Glomerular visceral epithelial cell (primary cell): ENCODE measurements around the gene MGAT4C.
"Not testable (repeated sequence)": the region's sequence is repeated elsewhere in the genome, so short reads cannot be mapped to it uniquely, and the experiment has no call there.

ENCODE experiments used
- DNase-seq: peaks from one replicate; pipeline ENCODE4 v3.0.0-alpha.2; 2016; ENCODE audit errors: extremely low spot score

MGAT4C gene

DNA sequence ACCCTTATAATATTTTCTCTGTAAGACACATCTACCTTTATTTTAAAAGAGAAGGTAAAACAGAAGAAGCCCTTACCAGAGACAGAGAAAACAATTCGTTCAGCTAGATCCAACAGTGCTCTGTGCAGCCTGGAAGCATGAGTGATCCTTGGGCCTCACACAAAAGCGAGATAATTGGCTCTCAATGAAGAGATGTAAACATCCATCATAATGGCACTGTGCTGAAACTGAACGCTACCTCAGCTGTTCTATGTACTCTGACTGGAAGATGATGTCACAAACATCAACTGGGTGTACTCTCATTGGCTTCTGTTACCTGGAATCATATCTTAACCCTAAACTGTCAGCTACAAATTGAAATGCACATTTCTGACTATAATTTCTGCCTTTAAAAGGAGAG, at the start of gene MGAT4C:
Gene MGAT4C, minus strand, starts transcription at position 229 of the 400 bp plus-strand sequence.
- DNase-seq = no peak

DNA sequence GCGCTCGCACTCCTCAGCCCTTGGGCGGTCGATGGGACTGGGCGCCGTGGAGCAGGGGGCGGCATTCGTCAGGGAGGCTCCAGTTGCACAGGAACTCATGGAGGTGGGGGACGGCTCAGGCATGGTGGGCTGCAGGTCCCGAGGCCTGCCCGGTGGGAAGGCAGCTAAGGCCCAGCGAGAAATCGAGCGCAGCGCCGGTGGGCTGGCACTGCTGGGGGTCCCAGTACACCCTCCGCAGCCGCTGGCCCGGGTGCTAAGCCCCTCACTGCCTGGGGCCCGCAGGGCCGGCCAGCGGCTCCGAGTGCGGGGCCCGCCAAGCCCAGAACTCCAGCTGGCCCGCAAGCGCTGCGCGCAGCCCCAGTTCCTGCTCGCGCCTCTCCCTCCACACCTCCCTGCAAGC, 40.2 kb upstream of the MGAT4C start:
- DNase-seq = not testable (repeated sequence)

DNA sequence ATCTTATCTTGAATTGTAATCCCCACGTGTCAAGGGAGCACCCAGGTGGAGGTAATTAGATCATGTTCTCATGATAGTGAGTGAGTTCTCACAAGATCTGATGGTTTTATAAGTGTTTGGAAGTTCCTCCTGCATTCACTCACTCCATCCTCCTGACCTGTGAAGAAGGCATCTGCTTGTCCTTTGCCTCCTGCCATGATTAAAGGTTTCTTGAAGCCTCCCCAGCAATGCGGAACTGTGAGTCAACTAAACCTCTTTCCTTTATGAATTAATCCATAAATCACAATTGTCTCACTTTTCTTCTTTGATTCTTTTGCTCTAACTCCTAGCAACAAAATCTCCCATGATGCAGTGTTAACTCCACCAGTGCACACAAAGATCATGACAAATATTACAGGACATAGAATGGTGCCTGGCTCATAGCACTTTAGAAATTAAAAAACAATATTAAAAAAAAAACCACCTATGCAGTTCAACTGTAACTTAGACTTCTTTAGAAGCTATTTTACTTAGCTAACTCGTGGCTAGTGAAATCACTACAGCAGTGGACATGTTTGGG, 37.6 kb upstream of the MGAT4C start:
- no peak for DNase-seq

DNA sequence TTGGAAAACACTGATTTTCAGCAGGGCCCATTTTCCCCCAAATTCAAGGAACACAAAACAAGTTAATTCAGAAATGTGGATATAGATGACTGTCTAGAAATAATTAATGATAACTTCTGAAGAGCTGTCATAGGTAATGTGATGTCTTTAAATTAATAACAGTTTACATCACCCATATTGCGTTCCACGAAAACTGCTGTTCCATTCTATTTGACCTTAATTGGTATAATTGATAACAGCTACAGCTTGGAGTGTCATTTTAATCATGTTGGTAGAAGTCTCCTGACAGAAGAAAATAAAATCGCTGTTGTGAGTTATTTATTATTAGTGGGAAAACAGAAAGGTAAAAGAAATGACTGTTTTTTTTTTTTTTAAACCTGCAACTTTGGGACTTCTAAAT, 36.3 kb upstream of the MGAT4C start:
- no peak for DNase-seq

DNA sequence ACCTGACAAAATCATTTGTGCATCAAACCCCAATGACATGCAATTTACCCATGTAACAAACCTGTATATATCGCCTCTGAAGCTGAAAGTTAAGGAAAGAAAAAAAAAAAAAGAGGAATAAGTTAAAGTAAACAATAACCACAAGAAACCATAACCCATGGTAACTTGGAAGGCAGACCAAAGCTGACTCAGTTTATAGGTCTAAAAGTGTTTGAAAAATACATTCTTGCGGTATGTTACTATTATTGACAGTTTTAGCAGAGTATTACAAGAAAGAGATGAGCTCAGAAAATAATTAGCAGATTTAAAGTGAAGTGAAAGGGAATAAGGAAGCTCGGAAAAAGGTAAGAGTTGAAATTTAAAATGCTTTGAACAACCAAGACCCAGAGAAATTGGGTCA, 34.4 kb upstream of the MGAT4C start:
- DNase-seq = no peak

DNA sequence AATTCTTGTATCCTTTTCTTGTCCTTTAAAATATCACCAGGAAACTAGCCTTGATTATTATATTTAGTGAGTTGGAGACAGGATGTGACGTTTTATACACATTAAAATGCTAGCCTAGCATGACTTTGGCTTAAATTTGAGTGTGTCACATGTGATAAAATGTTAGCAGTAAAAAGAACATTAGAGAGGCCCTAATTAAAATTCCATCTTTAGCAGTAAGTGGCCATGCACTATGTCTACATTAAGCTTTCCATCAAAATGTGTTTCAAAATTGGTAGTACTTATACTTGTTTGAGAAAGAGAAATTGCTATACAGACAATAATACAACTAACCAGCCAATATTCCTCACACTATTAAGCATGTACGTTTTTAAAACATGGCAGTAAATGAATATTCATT, 29.9 kb upstream of the MGAT4C start:
- no peak for DNase-seq

DNA sequence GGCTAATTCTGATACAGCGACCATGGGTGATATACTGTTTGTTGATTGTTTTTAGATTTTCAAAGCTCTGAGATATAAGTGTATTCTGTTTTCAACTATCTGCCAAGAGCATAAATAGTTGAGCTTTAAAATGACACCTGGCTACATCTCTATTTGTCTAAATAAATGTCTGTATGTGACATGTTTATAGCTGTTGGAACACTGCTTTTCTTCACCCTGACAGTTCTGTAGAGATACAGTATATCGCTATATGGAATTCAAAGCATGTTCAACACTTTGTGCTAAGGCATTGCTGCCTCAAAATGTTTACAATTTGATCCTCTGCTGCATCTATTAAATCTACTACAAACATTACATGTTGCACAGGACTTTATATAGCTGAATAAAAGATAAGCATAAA, 27.4 kb upstream of the MGAT4C start:
- no peak for DNase-seq

DNA sequence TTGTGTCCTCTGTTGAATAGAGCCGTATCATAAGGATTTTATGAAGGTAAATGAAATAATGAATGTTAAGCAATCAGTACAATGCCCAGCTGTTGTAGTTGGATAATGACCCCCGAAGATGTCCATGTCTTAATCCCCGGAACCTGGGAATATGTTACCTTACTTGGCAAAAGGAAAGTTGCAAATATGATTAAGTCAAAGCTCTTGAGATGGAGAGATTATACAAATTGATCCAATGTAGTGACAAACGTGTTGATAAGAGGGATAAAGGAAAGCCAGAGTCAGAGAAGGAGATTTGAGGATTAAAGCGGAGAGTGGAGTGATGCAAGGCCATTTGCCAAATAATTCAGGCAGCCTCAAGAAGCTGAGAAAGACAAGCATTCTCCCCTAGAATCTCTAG, 19.2 kb upstream of the MGAT4C start:
- DNase-seq = no peak

DNA sequence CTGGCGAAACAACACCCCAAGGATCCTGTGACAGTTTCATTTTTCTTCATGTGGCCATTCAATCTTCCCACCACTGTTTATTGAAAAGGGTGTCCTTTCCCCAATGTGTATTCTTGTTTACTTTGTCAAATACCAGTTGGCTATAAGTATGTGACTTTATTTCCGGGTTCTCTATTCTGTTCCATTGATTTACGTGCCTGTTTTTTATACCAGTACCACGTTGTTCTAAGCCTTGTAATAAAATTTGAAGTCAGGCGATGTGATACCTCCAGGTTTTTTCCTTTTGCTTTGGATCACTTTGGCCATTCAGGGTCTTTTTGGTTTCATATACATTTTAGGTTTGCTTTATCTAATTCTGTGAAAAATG, 9.1 kb upstream of the MGAT4C start:
- no peak for DNase-seq

DNA sequence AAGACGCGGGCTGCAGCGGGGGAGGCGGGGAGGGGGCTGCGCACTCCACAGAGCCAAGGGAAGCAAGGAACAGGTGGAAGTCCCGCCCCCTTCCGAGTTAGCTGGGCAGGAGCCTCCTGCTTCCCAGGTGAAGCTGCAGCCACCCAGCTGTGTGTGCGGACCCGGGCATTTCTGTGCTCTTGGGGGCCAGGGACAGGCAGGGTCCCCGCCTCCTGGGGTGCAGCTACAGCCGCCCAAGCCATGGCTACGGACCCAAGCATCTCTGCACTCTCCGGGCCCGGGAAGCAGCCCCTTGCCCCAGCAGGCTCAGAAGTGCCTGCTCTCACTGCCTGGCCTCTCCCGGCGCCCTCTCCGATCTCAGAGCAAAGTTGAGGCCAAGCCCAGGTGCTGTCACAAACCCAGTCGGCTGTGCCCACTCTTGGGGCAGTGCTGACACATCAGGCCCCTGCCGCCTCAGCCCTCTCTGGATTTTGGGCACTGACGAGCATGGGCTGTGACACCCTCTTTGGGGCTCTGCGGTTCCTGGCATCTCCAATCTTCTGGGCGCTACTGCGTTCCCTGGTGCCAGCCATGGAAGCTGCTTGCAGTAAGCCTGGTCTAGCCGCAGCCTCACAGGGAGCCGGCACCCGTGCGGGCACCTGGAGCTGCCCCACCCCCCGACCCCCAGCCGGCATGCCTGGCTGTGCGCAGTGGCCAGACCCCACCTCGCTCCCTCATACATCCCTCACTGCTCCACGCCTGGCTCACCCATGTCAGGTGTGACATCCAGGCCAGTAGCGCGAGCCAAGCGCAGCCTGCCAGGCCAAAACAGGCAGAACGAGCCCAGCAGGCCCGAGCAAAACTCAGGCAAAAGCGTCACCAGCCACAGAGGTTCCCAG, 8.5 kb upstream of the MGAT4C start:
- DNase-seq = no peak

DNA sequence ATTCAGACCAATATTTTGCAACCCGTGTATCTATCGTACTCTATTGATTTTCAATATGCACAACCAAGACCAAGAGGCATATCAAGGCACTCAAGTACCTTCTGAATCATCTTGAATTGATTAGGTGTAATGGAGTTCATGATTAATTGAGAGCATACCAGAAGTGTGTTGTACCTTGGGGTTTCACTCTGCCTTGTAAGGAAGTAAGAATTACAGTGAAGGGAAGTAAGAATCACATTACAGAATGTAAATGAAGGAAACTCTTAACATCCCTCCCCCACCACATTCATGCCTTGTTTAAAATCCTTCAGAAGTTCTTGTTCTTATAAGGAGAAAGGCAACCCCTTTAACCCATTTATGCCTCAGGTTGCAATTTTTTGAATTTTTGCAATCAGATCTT, 5.4 kb upstream of the MGAT4C start:
- no peak for DNase-seq

DNA sequence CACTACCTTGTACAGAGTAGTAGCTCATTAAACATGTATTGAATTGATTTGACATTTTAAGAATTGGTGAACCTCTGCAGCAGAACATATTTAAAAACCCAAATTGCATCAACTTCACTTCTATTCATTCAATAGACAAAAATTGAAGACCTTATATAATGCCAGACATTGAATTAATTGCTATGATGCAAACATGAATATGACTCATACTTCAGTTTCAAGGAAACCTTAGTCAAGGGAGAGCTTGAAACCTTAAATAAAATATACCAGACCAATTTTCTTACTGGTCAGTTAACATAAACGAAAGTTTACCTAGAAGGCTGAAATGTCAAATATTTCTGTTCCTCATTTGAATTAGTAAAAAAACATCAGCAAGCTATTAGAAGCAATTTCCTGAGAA, 5.0 kb upstream of the MGAT4C start:
- no peak for DNase-seq

DNA sequence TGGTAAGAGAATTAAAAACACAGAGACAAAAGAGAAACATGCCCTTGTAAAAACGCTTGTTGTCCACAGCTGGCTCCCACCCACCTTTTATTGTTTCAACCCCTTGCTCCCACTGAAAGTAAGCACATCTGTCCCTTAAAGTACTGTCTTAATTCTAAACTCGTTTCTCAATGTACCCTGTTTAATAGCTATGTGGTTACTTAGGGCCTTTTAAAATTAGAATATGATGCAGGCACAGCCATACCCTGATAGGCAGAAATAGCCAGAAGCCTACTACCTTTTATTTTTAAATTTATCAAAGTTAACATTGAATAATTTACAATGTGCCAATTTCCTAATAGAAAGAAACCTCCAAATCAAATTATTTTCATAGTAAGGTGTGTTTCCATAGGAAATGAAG, 4.0 kb upstream of the MGAT4C start:
- DNase-seq = no peak

DNA sequence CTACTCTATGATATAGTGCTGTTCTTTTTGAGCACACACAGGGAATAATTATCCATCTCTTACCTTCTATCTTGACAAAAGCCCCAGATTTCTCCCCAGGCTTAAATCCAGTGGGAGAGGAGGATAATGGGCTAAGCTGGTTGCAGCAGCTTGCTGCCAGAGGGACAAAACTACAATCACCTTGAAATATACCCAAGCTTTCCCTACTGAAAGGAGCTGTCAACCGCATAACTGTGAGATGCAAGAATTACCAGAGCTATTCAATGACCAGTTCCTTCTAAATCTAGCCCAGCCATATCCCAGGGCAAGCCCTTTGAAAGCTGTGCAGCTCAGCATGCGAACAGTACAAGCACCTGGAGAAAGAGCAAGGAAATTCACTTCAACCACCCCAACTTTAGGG, 943 bp upstream of the MGAT4C start:
- no peak for DNase-seq

DNA sequence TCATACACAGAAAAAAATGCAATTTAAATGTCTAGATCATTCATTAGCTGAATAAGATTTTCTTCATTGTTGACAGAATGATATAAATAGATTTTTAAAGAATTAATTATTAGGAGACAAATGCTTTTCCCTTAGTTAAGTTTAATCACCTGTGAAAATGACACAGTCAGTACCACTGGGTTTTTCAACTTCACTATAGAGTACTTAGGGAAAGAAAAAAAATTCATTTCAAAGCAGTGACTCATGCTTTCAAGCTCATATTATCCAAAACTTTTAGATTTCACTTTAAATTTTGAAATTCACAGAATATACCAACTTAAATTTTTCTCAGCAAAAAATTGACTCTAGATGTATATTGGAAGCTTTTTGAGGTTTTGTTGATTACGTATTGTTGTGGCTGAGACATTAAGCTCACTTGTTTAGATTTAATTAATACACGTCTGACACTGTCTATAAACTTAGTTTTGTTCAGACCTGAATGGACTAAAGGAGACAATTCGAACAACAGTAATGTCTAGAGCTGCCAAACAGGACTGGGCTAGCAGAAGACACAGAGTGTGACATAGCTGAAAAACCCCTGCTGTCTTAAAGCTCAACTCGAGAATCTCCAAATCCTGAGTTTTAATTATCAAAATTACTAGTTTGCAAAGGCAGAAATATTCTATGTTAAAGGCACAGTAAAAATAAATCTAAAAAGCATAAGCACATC, 1.6 kb downstream of the MGAT4C start:
- DNase-seq = no peak

DNA sequence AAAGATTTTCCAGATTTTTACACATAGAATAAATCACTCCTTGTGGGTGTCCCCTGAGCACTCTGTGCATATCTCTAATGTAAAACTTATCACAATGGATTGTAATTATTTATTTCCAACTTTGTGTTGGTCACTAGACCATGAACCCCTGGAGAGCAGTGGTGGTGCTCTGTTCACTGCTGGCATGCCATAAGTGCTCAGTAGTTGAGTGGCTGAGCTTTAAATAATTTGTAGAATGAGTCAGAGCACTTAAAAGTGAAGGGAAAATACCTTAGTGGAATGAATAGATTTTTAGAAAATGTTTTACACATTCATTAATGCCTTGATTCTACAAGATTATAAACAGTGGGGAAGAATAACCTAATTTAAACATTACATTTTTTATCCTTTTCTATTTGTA, 6.3 kb downstream of the MGAT4C start:
- DNase-seq = peak; percentile 65

DNA sequence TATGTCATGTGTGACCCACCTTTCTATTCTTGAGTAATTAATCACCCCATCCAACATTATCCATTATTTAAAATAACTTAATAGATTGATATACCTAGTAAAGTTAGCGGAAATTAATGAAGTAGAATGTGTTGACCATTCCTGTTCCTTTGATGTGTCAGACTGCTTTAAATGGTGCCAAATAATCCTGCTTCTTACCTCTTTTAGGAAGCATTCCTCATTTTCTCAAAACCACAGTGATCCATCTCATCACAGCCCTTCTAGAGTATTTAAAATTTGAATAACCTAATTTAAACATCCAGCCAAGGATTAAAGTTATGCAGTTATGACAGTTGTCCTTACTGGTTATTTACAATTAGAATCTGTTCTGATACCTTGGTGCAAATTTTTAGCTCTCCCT, 6.9 kb downstream of the MGAT4C start:
- DNase-seq = no peak

DNA sequence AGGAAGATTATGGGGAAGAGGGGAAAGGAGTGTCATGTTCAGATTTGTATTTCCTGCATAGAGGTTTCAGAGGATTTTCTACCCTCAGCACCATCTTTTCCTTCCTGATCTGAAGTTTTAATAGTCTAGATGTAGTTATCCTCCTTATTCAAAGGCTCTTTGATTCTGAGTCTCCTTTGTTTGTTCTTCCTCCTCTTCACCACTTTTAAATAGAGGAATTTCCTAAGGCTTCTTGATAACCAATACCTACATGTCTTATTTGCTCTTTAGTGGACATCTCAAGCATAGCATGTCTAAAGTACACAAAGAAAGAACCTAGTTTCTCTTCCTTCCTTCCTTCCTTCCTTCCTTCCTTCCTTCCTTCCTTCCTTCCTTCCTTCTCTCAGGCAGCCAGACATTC, 8.3 kb downstream of the MGAT4C start:
- no peak for DNase-seq

DNA sequence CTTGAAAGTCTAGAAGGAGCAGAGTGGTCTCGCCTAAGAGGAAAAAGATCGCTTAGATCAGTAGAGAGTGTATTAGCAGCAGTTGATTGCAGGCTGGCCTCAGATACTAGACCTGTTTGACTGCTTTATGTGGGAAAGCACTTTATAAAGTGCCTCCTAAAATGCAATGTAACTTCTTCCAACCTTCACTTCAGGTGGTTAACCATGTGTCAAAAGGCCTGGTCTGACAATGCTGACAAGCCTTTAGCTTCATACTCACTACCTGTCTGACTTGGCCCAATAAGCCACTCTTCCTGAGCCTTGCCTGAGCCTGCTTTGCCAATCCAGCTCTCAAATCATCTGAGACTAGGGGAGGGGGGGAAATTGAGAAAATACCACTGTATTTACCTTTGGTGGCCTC, 14.6 kb downstream of the MGAT4C start:
- DNase-seq = no peak

DNA sequence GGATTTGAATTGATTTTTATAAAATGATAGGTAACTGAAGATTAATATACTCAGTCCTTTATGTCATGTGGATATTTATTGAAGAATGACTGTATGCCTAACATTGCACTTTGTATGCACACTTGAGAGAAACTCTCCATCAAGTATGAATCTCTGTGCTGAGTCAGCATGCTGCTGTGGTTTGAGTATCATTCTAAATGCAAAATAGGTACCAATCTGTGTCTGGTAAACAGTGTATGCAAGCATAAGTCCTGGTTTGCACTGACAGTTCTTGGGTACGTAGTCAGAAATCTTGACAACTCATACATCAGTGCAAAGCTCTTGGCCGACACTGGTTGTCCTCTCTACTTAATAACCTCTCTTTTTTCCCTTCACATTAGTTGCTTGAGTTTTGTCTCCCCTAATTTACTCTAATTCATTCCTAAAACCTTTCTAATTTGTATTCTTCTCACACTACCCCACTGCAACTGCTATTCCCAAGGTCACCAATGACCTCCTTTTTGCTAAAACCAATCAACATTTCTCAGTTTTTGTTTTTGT, 21.8 kb downstream of the MGAT4C start:
- no peak for DNase-seq

DNA sequence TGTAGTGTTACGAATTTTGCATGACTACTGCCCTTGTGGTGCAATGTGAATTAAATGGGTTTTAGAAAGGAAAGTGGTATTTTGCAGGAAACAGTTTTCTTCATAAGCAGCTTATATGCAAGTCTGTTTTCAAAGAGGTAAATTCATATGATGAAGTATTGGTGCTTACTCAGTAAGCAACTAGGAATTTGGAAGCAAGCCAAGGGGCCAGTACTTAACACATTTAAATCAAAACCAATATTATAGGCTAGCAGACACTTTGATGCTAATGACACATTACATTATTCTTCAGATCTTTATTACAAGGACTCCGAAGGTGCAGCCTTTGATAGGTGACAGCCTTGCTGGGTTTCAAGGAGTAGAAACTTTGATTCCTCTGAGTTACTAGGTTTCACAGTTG, 23.1 kb downstream of the MGAT4C start:
- DNase-seq = peak; percentile 2

DNA sequence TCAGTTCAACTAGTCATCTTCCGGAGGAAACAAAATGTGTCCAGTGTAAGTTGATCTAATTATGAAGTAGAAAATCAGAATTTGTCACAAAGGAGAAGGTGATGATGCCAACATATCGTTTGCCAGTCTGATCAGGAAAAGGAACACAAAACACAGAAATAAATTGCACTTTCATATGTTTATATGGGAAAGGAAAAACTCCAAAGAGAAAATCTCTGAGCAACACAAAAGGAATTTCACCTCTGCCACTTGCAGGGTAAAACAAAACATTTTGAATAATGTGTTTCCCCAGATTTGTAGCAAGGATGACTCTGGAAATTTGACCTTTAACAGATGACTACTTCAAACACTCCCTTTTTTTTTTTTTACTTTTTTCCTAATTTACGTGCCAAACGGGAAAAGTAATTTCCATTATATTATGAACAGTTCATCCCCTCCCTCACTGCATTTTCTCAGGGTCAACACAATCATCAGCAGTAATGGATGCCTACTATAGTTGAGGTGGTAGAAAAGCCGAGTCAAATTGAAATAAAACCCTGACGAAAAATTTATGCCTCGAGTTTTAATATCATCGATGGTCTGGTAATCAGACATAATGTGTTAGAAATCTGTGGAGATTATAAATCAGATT, 25.6 kb downstream of the MGAT4C start:
- peak; percentile 2 for DNase-seq
